AG09309 (cell line): Measurements from ENCODE around the gene MROH8.

ENCODE experiments used
- DNase-seq: peaks from one replicate; pipeline ENCODE4 v3.0.0-alpha.2; 2010; ENCODE audit warnings: low read depth
- H3K4me3 ChIP-seq: 2 replicates; pipeline ENCODE4 v1.5.1; 2011; ENCODE audit warnings: mild to moderate bottlenecking, low read depth, low read length, moderate library complexity; ENCODE audit not compliant: control insufficient read depth
- TF ChIP-seq, protein P1 (sequence below): IDR thresholded peaks from 2 replicates; pipeline ENCODE4 v1.5.1; 2011; ENCODE audit warnings: mild to moderate bottlenecking, low read depth, low read length, inconsistent platforms; ENCODE audit not compliant: insufficient read depth, control insufficient read depth; ENCODE audit errors: missing control alignments

MROH8 gene

GRCh38 chr20:37222086-37222485, 42.7 kb upstream of the MROH8 start:
- TF ChIP-seq, protein P1, sequence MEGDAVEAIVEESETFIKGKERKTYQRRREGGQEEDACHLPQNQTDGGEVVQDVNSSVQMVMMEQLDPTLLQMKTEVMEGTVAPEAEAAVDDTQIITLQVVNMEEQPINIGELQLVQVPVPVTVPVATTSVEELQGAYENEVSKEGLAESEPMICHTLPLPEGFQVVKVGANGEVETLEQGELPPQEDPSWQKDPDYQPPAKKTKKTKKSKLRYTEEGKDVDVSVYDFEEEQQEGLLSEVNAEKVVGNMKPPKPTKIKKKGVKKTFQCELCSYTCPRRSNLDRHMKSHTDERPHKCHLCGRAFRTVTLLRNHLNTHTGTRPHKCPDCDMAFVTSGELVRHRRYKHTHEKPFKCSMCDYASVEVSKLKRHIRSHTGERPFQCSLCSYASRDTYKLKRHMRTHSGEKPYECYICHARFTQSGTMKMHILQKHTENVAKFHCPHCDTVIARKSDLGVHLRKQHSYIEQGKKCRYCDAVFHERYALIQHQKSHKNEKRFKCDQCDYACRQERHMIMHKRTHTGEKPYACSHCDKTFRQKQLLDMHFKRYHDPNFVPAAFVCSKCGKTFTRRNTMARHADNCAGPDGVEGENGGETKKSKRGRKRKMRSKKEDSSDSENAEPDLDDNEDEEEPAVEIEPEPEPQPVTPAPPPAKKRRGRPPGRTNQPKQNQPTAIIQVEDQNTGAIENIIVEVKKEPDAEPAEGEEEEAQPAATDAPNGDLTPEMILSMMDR = no peak
- no peak overlapping the region for H3K4me3 ChIP-seq
- DNase-seq = no peak

GRCh38 chr20:37220731-37221130, 41.4 kb upstream of the MROH8 start:
- peak; percentile 34 for DNase-seq
- TF ChIP-seq, protein P1 = no peak
- no peak overlapping the region for H3K4me3 ChIP-seq

DNA sequence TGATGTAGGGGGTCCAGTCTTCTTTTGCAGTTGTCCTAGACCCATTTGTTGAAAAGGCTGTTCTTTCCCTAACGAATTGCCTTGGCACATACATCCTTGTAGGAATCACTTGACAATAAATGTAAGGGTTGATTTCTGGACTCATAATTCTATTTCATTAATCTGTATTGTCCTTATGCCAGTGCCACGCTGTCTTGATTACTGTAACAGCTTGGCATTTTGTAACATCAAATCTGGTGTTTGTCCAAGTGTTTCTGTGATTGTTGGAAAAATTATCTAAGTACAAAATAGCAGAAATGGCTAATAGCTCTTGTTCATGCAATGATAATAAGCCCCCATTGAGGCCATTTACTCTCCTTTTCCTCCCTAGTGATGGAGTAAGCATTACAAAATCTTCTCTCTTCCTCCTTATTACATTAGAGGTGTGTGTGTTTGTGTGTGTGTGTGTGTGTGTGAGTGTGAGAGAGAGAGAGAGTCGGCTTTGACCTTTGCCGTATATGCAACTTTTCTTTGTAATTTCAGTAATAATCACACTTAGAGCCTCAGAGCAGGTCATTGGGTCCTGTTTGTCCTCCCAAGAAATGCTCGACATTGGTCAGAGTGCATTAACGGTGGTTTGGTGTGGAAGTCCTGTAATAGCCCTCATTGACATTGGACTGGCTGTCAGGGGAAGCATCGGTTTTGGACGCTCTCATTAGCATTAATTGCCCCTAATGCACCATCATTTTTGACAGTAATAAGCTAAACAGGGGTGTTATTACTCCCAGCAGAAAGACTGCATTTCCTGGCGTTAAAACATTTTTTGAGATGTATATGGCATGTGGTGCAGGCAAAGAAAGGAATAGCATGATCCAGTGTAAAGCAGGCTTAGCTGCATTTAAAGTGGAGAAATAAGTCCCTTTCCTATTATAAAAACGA, 40.7 kb upstream of the MROH8 start:
- H3K4me3 ChIP-seq = no peak overlapping the region
- DNase-seq = no peak
- TF ChIP-seq, protein P1 = no peak

DNA sequence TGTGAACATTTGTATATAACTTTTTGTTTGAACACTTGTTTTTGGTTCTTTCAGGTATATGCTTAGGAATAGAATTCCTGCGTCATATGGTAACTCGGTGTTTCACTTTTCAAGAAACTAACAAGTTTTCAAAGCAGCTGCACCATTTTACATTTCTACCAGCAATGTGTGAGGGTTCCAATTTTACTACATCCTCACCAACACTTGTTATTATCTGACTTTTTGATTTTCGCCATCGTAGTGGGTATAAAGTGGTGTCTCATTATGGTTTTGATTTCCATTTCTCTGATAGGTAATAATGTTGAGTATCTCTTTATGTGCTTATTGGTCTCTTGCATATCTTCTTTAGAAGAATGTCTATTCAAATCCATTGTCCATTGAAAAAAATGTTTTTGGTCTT, 39.6 kb upstream of the MROH8 start:
- DNase-seq = no peak
- no peak overlapping the region for H3K4me3 ChIP-seq
- TF ChIP-seq, protein P1 = no peak

DNA sequence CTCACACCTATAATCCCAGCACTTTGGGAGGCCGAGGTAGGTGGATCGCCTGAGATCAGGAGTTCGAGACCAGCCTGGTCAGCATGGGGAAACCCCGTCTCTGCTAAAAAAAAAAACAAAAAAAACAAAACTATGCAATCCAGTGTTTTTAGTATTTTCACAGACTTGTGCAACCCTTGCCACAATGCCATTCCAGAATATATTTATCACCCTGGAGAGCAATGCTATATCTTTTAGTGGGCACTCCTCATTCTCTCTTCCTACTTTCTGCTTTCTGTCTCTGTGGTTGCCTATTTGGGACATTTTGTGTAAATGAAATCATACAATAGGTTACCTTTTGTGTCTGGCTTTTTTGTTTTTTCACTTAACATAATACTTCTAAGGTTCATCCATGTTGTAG, 39.1 kb upstream of the MROH8 start:
- no peak for DNase-seq
- H3K4me3 ChIP-seq = no peak overlapping the region
- TF ChIP-seq, protein P1 = no peak

DNA sequence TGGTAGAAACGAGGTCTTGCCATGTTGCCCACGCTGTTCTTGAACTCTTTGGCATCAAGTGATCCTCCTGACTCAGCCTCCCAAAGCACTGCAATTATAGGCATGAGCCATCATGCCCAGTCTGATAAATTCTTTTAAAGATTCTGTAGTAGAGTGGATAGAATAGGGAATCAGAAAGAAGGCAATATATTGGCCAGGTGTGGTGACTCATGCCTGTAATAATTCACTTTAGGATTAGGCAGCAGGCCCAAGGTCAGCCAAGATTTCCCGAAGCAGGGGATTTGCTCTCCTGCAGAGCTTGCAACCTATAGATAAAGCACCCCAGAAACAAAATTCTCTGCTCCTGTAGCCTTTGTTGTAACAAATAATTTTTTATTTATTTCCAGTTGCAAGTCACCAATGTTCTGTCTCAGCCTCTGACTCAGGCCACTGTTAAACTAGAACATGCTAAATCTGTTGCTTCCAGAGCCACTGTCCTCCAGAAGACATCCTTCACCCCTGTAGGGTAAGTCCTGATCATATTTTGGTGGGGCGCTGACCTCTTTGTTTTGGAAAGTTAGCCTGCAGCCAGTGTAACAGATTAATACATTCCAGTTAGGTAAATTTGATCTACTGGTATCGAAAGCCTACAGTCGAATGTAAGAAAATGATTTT, 30.4 kb upstream of the MROH8 start:
- DNase-seq = no peak
- H3K4me3 ChIP-seq = no peak overlapping the region
- TF ChIP-seq, protein P1 = no peak
